Measurements from ENCODE around the gene PLEKHA1. TPM values are rescaled to one million over a fixed set of nuclear protein-coding genes. Genes with fewer than 3 reads are reported as not detected.

Gene PLEKHA1
- total RNA-seq, 2 experiments from 2014 or later: 11.1 to 12.9 TPM

DNA sequence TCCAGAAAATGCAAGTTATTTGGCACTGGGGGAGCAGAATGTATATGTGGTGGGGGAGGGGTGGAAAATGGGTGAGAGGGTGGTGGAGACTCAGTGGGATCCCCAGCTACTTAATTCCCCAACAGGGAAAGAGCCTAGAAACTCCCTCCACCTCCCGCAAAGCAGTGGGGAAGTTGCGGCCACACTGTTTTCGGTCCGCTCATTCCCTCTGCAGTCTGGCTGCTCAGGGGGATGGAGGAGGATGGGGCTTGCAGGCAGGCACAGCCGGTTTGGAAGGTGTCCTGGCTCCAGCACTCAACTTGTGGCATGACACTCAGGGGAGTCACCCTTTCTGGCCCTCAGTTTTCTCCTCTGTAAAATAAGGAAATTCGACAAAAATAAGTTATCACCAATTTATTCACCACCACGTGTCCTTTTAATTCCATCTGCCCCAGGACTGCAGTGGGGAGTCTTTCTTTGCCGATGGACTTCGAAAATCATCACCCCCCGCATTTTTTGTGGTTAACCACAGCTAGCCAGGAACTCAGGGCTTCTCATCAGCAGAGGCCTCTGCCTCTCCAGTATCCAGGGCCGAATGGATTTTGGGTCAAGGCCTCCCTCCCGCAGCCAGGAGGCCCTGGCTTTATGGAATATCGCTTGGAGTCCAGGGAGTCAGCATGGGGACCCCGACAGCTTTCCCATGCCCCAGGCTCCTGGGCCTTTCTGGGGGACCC is 85.2 kb downstream of the PLEKHA1 start:
- ChIA-PET CTCF (interaction anchor here (1.4 kb wide), 1 partner anchor 105 kb away, joined by 3 read pairs; no protein-coding TSS in a partner anchor), POLR2A (no interaction called here)
- Mint-ChIP-seq H3K27ac (no peak overlapping the region), H3K36me3 (no peaks in the 10 kb centered on the region), H3K27me3 (peaks cover 58% of the 10 kb centered on the region), H3K4me1 (ENCODE audit: low read depth) (peaks cover 11% of the 10 kb centered on the region), H3K9me3 (no peaks in the 10 kb centered on the region), H3K4me3 (no peak overlapping the region)
- DNase-seq: no peak
- intact Hi-C loops (cut with micrococcal nuclease): no loop called here

DNA sequence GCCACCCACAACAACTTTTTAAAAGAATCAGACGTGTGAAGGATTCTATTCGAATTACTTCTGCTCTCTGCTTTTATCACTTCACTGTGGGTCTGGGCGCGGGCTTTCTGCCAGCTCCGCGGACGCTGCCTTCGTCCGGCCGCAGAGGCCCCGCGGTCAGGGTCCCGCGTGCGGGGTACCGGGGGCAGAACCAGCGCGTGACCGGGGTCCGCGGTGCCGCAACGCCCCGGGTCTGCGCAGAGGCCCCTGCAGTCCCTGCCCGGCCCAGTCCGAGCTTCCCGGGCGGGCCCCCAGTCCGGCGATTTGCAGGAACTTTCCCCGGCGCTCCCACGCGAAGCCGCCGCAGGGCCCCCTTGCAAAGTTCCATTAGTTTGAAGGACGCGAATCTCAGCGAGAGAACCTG is 86.4 kb downstream of the PLEKHA1 start:
- ChIA-PET CTCF (interaction anchor here (1.4 to 1.5 kb wide), 2 partner anchors 104 kb away, joined by 3 read pairs; no protein-coding TSS in a partner anchor), POLR2A (no interaction called here)
- Mint-ChIP-seq H3K4me1 (ENCODE audit: low read depth) (peaks cover 11% of the 10 kb centered on the region), H3K9me3 (no peaks in the 10 kb centered on the region), H3K27me3 (peaks cover 59% of the 10 kb centered on the region), H3K36me3 (no peaks in the 10 kb centered on the region), H3K4me3 (peak overlapping the region; percentile 24), H3K27ac (no peak overlapping the region)
- intact Hi-C loops (cut with micrococcal nuclease): no loop called here
- DNase-seq: no peak

DNA sequence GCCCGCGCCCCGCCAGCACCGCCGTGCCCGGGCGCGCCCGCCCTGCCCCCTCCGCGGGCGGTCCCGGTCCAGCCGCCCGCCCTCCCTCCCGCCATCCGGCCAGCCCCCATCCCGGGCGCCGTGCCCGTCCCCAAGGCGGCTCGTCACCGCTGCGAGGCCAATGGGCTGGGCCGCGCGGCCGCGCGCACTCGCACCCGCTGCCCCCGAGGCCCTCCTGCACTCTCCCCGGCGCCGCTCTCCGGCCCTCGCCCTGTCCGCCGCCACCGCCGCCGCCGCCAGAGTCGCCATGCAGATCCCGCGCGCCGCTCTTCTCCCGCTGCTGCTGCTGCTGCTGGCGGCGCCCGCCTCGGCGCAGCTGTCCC is 86.8 kb downstream of the PLEKHA1 start, which contains the start of gene HTRA1:
Gene HTRA1, plus strand, starts transcription at position 187 of the 362 bp plus-strand sequence. Its CDS starts 100 bp downstream, at position 287.
- intact Hi-C loops (cut with micrococcal nuclease): no loop called here
- Mint-ChIP-seq H3K4me3 (peak within 1 kb of the TSS; percentile 68), H3K4me1 (ENCODE audit: low read depth) (peaks cover 11% of the 10 kb centered on the region), H3K36me3 (no peaks in the 10 kb centered on the region), H3K27me3 (peaks cover 59% of the 10 kb centered on the region), H3K9me3 (no peaks in the 10 kb centered on the region), H3K27ac (no peak within 1 kb of the TSS)
- POLR2A ChIA-PET: no interaction called here
- DNase-seq: peak; percentile 20
- CTCF ChIA-PET: interaction anchor here (1.3 to 1.5 kb wide), 2 partner anchors 26 to 104 kb away, joined by 3 read pairs; no protein-coding TSS in a partner anchor

DNA sequence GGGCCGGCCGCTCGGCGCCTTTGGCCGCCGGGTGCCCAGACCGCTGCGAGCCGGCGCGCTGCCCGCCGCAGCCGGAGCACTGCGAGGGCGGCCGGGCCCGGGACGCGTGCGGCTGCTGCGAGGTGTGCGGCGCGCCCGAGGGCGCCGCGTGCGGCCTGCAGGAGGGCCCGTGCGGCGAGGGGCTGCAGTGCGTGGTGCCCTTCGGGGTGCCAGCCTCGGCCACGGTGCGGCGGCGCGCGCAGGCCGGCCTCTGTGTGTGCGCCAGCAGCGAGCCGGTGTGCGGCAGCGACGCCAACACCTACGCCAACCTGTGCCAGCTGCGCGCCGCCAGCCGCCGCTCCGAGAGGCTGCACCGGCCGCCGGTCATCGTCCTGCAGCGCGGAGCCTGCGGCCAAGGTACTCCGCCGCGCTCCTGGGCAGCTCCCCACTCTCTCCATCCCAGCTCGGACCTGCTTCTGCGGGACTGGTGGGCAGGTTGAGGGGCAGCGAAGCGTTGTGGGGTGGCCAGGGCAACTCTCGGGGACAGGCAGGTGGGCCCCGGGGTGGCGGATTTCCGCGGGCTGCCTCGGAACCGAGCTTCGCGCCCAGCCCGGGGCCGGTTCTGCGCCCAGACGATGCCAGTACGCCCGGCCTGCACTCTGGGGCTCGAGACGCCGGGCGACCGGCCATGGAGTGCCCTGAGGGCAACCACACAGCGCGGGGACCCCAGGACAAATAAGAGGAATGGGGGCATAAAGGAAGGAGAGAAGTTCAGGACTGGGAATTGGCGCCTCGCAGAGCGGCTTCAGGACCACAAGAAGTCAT is 87.4 kb downstream of the PLEKHA1 start:
- CTCF ChIA-PET: interaction anchor here (1.3 to 1.5 kb wide), 3 partner anchors 26 to 119 kb away, joined by 3 read pairs; no protein-coding TSS in a partner anchor

DNA sequence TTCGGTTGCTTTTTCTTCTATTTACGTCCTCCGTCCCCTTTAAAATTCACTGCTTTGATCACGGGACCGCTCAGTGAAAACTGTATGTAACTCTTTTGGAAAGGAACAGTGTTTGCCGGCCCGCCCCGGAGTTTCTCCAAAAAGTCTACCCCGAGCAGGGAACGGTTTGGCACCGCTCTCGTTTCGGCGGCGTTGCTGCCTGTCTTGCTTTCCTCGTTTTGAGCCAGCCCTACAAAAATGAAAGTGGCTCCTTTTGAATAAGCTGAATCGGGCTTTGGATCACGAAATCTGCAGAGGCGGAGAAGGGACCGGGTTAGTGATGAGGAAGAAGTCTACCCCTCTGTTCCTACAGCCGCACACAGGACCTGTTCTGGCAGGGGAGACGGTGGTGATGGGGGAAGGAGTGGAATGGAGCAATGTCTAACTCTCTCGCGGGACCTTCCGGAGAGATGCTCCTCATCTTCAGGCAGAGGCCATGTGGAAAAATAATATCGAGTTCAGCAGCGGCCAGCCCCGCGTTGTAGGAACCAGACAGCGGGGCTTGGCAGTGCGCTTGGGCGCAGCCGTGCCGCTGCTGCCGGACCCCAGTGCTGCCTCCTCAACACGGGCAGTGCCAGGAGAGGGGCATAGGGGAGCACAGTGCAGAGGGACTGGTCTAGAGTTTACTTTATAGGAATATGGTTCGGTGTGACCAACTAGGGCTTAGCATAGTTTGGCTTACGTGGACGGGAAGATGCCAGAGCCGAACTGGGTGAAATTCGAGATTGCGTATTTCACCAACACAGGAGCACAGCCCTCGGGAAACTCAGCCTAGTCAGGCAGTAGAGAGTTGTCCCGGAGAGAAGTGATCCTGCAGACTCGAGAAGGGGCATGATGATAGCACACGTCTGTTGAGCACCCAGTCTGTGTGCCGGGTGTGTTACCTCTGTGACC is 88.3 kb downstream of the PLEKHA1 start:
- CTCF ChIA-PET: interaction anchor here (1.3 to 1.5 kb wide), 3 partner anchors 27 to 120 kb away, joined by 3 read pairs; no protein-coding TSS in a partner anchor

More for the DNA sequence above, 87.4 kb downstream of the PLEKHA1 start:
- DNase-seq: no peak
- Mint-ChIP-seq H3K27ac (no peak overlapping the region), H3K36me3 (no peaks in the 10 kb centered on the region), H3K4me1 (ENCODE audit: low read depth) (peaks cover 11% of the 10 kb centered on the region), H3K27me3 (peaks cover 56% of the 10 kb centered on the region), H3K4me3 (peak overlapping the region; percentile 68), H3K9me3 (no peaks in the 10 kb centered on the region)
- intact Hi-C loops (cut with micrococcal nuclease): no loop called here
- POLR2A ChIA-PET: no interaction called here

DNA sequence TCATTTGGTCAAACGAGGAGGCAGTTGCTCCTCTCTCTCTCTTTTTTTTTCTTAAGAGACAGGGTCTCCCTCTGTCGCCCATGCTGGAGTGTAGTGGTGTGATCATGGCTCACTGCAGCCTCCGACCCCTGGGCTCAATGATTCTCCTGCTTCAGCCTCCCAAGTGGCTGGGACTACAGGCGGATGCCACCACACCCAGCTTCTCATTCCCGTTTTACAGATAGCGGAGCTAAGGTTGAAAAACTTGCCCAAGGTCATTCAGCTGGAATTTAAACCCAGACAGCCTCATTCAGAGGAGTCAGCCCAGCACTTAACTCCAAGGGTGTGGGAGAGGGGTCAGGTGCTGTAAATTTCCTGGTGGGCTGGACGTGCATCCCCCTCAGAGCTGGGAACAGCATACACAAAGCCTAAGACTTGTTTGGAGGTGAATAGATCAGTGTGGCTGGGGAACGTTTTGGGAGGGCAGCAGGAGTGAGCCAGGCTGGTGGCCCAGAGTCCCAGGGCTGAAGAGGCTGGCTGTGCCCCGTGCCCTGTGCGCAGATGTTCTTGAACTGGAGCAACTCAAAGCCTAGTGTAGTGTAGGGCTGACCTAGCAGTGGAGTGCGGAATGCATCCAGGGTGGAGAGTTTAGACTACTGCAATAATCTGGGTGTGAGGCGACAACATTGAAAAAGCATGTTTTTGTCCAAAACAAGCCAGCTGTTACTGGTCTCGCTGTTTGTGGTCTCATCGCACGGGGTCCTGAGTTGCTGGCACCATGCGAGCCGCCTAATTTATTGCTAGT is 89.2 kb downstream of the PLEKHA1 start:
- Mint-ChIP-seq H3K4me1 (ENCODE audit: low read depth) (peaks cover 11% of the 10 kb centered on the region), H3K27me3 (peaks cover 40% of the 10 kb centered on the region), H3K36me3 (no peaks in the 10 kb centered on the region), H3K4me3 (no peak overlapping the region), H3K9me3 (no peaks in the 10 kb centered on the region), H3K27ac (no peak overlapping the region)
- intact Hi-C loops (cut with micrococcal nuclease): no loop called here
- ChIA-PET POLR2A (no interaction called here), CTCF (interaction anchor here (1.5 kb wide), 1 partner anchor 29 kb away, joined by 5 read pairs; no protein-coding TSS in a partner anchor)
- no peak for DNase-seq

More for the DNA sequence above, 88.3 kb downstream of the PLEKHA1 start:
- Mint-ChIP-seq H3K36me3 (no peaks in the 10 kb centered on the region), H3K27me3 (peaks cover 48% of the 10 kb centered on the region), H3K4me1 (ENCODE audit: low read depth) (peaks cover 11% of the 10 kb centered on the region), H3K4me3 (peak overlapping the region; percentile 68), H3K9me3 (no peaks in the 10 kb centered on the region), H3K27ac (no peak overlapping the region)
- POLR2A ChIA-PET: no interaction called here
- peak; percentile 31 for DNase-seq
- intact Hi-C loops (cut with micrococcal nuclease): no loop called here

DNA sequence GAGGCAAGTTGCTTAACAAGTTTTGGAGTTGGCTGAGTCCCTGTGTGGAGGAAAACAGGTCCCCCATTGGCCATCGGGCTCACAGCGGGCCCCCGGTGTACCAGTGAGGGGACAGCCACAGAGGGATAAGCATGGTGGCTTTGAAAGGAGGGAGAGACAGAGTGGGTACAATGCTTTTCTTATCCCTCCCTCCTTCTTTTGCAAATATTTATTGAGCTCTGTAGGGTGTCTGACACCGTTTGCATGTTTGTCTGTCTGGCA is 89.7 kb downstream of the PLEKHA1 start:
- intact Hi-C loops (cut with micrococcal nuclease): no loop called here
- Mint-ChIP-seq H3K4me1 (ENCODE audit: low read depth) (peaks cover 11% of the 10 kb centered on the region), H3K4me3 (no peak overlapping the region), H3K27ac (no peak overlapping the region), H3K27me3 (peaks cover 39% of the 10 kb centered on the region), H3K9me3 (no peaks in the 10 kb centered on the region), H3K36me3 (no peaks in the 10 kb centered on the region)
- ChIA-PET POLR2A (no interaction called here), CTCF (interaction anchor here (1.5 kb wide), 1 partner anchor 29 kb away, joined by 5 read pairs; no protein-coding TSS in a partner anchor)
- DNase-seq: no peak

DNA sequence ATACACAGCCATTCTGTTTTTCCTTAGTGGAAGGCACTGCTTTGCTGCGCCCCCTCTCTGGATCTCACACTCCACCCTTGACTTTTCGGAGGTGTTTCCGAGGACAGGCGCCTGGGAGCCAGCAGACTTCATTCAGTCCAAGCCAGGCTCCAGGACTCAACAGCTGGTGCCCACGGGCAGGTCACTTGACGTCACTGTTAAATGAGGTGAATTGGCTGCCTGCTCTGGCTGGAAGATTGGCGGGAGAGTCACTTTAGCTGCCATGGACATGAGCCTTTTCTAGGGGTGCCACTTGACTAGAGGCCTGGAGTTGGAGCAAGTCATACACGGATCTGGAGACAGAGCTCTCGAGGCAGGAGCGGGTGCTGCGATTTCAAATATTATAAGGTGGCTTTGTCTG is 90.1 kb downstream of the PLEKHA1 start:
- no peaks in the 10 kb centered on the region for H3K36me3 Mint-ChIP-seq
- no peak overlapping the region for H3K27ac Mint-ChIP-seq
- H3K9me3 Mint-ChIP-seq: no peaks in the 10 kb centered on the region
- ChIA-PET CTCF (interaction anchor here (0.6 to 1.7 kb wide), 3 partner anchors 29 to 197 kb away, joined by 3 to 5 read pairs (median 4); no protein-coding TSS in a partner anchor), POLR2A (no interaction called here)
- no peak for DNase-seq
- intact Hi-C loops (cut with micrococcal nuclease): no loop called here
- H3K4me3 Mint-ChIP-seq: no peak overlapping the region
- peaks cover 11% of the 10 kb centered on the region for H3K4me1 Mint-ChIP-seq (ENCODE audit: low read depth)
- H3K27me3 Mint-ChIP-seq: peaks cover 35% of the 10 kb centered on the region

DNA sequence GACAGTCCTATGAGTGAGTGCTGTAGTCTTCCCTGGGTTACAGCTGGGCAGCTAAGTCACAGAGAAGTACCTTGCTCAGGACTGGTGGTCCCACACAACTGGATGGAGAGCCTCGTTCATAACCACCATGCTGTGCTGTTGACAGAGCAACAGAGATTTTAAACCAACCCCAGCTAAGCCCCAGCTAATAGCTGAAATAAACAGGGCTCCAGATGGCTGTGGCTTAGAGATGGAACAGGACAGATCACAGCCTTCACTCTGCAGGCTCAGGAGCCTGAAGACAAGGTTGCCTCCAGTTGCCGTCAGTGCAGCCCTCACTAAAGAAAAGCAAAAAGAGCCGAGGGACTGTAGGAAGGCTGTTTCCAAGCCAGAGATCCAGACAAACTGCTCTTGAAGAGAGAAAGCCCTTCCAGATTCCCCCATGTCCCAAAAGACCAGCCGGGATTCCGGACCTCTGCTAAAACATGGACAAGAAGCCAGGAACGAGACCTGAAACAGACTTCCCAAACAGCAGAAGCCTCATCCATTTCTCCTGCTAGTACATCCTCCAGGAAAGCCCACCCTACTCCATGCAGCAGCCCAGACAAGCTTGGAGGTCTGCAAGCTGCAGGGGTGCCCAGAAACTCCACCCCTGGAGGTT is 91.0 kb downstream of the PLEKHA1 start:
- ChIA-PET CTCF (interaction anchor here (1.5 to 2.3 kb wide), 3 partner anchors 30 to 198 kb away, joined by 4 to 9 read pairs (median 5); no protein-coding TSS in a partner anchor), POLR2A (no interaction called here)
- peaks cover 10% of the 10 kb centered on the region for H3K4me1 Mint-ChIP-seq (ENCODE audit: low read depth)
- no peaks in the 10 kb centered on the region for H3K9me3 Mint-ChIP-seq
- H3K27ac Mint-ChIP-seq: no peak overlapping the region
- intact Hi-C loops (cut with micrococcal nuclease): no loop called here
- no peak overlapping the region for H3K4me3 Mint-ChIP-seq
- no peaks in the 10 kb centered on the region for H3K36me3 Mint-ChIP-seq
- peaks cover 30% of the 10 kb centered on the region for H3K27me3 Mint-ChIP-seq
- DNase-seq: no peak

DNA sequence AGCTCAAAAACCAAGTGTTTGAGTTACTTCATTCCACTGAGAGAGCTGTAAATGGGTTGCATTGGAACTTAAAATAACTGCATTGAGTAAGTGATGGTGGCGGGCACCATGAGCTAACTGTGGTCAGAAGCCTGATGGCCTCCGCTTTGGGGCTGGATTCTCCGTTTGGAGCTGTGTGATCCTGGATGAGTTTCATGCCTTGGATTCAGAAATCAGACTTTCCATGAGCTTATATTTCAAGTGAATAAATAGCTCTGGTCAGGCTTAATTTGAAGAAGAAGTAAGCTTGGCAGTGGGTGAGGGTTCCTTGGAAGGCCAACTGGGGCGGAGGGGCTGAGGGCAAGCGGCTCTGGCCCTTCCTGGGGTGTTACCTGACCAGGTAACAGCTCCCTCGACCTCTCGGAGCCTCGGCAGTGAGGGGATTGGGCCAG is 92.5 kb downstream of the PLEKHA1 start:
- intact Hi-C loops (cut with micrococcal nuclease): no loop called here
- POLR2A ChIA-PET: no interaction called here
- H3K27me3 Mint-ChIP-seq: peaks cover 28% of the 10 kb centered on the region

More for the DNA sequence above, 92.5 kb downstream of the PLEKHA1 start:
- CTCF ChIA-PET: interaction anchor here (0.9 to 2.3 kb wide), 3 partner anchors 99 to 124 kb away, joined by 3 to 9 read pairs (median 3); no protein-coding TSS in a partner anchor
- no peak overlapping the region for H3K27ac Mint-ChIP-seq
- DNase-seq: no peak
- H3K36me3 Mint-ChIP-seq: no peaks in the 10 kb centered on the region
- no peaks in the 10 kb centered on the region for H3K9me3 Mint-ChIP-seq
- H3K4me3 Mint-ChIP-seq: no peak overlapping the region
- H3K4me1 Mint-ChIP-seq (ENCODE audit: low read depth): peaks cover 7% of the 10 kb centered on the region
